Activated CD8-positive, alpha-beta memory T cell treated with anti-CD3 and anti-CD28 coated beads for 1 hour (primary cell): ENCODE measurements around the gene CORO2B.

Experiments used
- DNase-seq, 2 donors: peaks; one replicate each; pipeline ENCODE4 v3.0.0-alpha.2; 2020; ENCODE audit warnings: low read depth in 1 of 2; ENCODE audit errors: extremely low read depth in 1 of 2

CORO2B gene

GRCh38 chr15:68553994-68554720 is 24.6 kb upstream of the CORO2B start:
- peak; percentile 10 to 33 for DNase-seq

- no peak for DNase-seq
Measured at GRCh38 chr15:68554721-68555678, 23.8 kb upstream of the CORO2B start.

- no peak for DNase-seq
Measured at GRCh38 chr15:68555679-68556037, 23.1 kb upstream of the CORO2B start.

GRCh38 chr15:68556139-68556990 is 22.4 kb upstream of the CORO2B start:
- DNase-seq = no peak

GRCh38 chr15:68557469-68558317 is 21.1 kb upstream of the CORO2B start:
- DNase-seq = no peak

- DNase-seq = no peak
Measured at GRCh38 chr15:68558318-68559305, 20.2 kb upstream of the CORO2B start.

- peak; percentile 10 to 56 for DNase-seq
Measured at GRCh38 chr15:68559345-68560310, 19.2 kb upstream of the CORO2B start.

GRCh38 chr15:68560501-68561113 is 18.2 kb upstream of the CORO2B start:
- DNase-seq = no peak

- DNase-seq = no peak
Measured at GRCh38 chr15:68561171-68561900, 17.5 kb upstream of the CORO2B start.

- DNase-seq = no peak
Measured at GRCh38 chr15:68561901-68562300, 16.9 kb upstream of the CORO2B start.

- DNase-seq = no peak
Measured at GRCh38 chr15:68564173-68564572, 14.6 kb upstream of the CORO2B start.

GRCh38 chr15:68565234-68565633 is 13.6 kb upstream of the CORO2B start:
- DNase-seq = no peak

- no peak for DNase-seq
Measured at GRCh38 chr15:68565726-68566125, 13.1 kb upstream of the CORO2B start.

- DNase-seq = no peak
Measured at GRCh38 chr15:68566377-68566954, 12.3 kb upstream of the CORO2B start.

GRCh38 chr15:68567345-68567744 is 11.4 kb upstream of the CORO2B start:
- DNase-seq = no peak

GRCh38 chr15:68570974-68571373 is 7.8 kb upstream of the CORO2B start:
- no peak for DNase-seq
